HT1080 (cell line): ENCODE measurements around the gene HTT-AS. TPM values are rescaled to one million over a fixed set of nuclear protein-coding genes. Genes with fewer than 3 reads are reported as not detected.
"Not testable (repeated sequence)": the region's sequence is repeated elsewhere in the genome, so short reads cannot be mapped to it uniquely, and the experiment has no call there.

Experiments used
- DNase-seq: peaks from one replicate; pipeline ENCODE4 v3.0.0-alpha.2; 2015; ENCODE audit warnings: low read depth
- total RNA-seq: library from RNA; depleted of rRNA; stranded (reverse); fragments of >200 nt; shearing (Covaris generic); gene quantifications from 2 replicates; pipeline ENCODE4 v1.2.3, GENCODE V29; 2014

The HTT-AS gene
- total RNA-seq, 1 experiment from 2014 or later, result not detected

GRCh38 chr4:3051141-3051897 is 23.0 kb downstream of the HTT-AS start:
- not testable (repeated sequence) for DNase-seq

- peak; percentile 61 for DNase-seq
Observed at GRCh38 chr4:3047464-3048286, 26.7 kb downstream of the HTT-AS start.

- no peak for DNase-seq
Observed at GRCh38 chr4:3046623-3047022, 27.7 kb downstream of the HTT-AS start.

GRCh38 chr4:3046162-3046561 is 28.2 kb downstream of the HTT-AS start:
- no peak for DNase-seq

GRCh38 chr4:3044870-3045819 is 29.2 kb downstream of the HTT-AS start:
- DNase-seq, result peak; percentile 68

GRCh38 chr4:3043282-3044020 is 30.9 kb downstream of the HTT-AS start:
- no peak for DNase-seq

- DNase-seq, result no peak
Observed at GRCh38 chr4:3042226-3042625, 32.1 kb downstream of the HTT-AS start.

- peak; percentile 60 for DNase-seq
Observed at GRCh38 chr4:3041192-3042142, 32.9 kb downstream of the HTT-AS start.

GRCh38 chr4:3040452-3041191 is 33.7 kb downstream of the HTT-AS start:
- no peak for DNase-seq

GRCh38 chr4:3039706-3040366 is 34.5 kb downstream of the HTT-AS start:
- DNase-seq, result no peak

- peak; percentile 5 for DNase-seq
Observed at GRCh38 chr4:3037957-3038461, 36.3 kb downstream of the HTT-AS start.

GRCh38 chr4:3036131-3036952 is 38.0 kb downstream of the HTT-AS start:
- DNase-seq, result no peak

- DNase-seq, result no peak
Observed at GRCh38 chr4:3035674-3036073, 38.7 kb downstream of the HTT-AS start.

- DNase-seq, result no peak
Observed at GRCh38 chr4:3035249-3035648, 39.1 kb downstream of the HTT-AS start.

GRCh38 chr4:3034231-3034630 is 40.1 kb downstream of the HTT-AS start:
- no peak for DNase-seq

GRCh38 chr4:3031357-3032082 is 42.8 kb downstream of the HTT-AS start:
- no peak for DNase-seq
